ENCODE data around the gene CSNK2A1.
A peak's percentile ranks its signal among the peaks of the same experiment; 100 is the strongest.

- TF ChIP-seq, protein P1, sequence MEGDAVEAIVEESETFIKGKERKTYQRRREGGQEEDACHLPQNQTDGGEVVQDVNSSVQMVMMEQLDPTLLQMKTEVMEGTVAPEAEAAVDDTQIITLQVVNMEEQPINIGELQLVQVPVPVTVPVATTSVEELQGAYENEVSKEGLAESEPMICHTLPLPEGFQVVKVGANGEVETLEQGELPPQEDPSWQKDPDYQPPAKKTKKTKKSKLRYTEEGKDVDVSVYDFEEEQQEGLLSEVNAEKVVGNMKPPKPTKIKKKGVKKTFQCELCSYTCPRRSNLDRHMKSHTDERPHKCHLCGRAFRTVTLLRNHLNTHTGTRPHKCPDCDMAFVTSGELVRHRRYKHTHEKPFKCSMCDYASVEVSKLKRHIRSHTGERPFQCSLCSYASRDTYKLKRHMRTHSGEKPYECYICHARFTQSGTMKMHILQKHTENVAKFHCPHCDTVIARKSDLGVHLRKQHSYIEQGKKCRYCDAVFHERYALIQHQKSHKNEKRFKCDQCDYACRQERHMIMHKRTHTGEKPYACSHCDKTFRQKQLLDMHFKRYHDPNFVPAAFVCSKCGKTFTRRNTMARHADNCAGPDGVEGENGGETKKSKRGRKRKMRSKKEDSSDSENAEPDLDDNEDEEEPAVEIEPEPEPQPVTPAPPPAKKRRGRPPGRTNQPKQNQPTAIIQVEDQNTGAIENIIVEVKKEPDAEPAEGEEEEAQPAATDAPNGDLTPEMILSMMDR (IDR thresholded peaks at IDR 0.05): no peak
- TF ChIP-seq POLR2AphosphoS5 (IDR thresholded peaks at IDR 0.05) (peak; percentile 82 to 92), EP300 (IDR thresholded peaks at IDR 0.05) (no peak)
Observed at GRCh38 chr20:543369-544152, at the start of gene CSNK2A1.
